Lower lobe of right lung (tissue), 2 donors: Measurements from ENCODE around the gene FASTKD1. TPM values are rescaled to one million over a fixed set of nuclear protein-coding genes. Genes with fewer than 3 reads are reported as not detected.
"Not testable (repeated sequence)": the region's sequence is repeated elsewhere in the genome, so short reads cannot be mapped to it uniquely, and the experiment has no call there.

ENCODE experiments used
- ATAC-seq, 2 donors: fragments of 200-7000 bp; cut with Tn5 transposase; one replicate each; pipeline ENCODE4 v1.9.1; 2020 to 2022; ENCODE audit warnings: mild to moderate bottlenecking in 2 of 2, moderate library complexity in 2 of 2
- DNase-seq: peaks from one replicate; pipeline ENCODE4 v3.0.0-alpha.2; 2020
- H3K27ac ChIP-seq: fragments of 200-600 bp; one replicate; pipeline ENCODE4 v1.8.0; 2022
- H3K27me3 ChIP-seq: fragments of 200-600 bp; one replicate; pipeline ENCODE4 v1.8.0; 2022; ENCODE audit warnings: low read depth
- H3K36me3 ChIP-seq: fragments of 200-600 bp; one replicate; pipeline ENCODE4 v1.8.0; 2022; ENCODE audit warnings: mild to moderate bottlenecking
- H3K4me1 ChIP-seq: fragments of 200-600 bp; one replicate; pipeline ENCODE4 v1.8.0; 2022
- H3K4me3 ChIP-seq: fragments of 200-600 bp; one replicate; pipeline ENCODE4 v1.8.0; 2022; ENCODE audit warnings: mild to moderate bottlenecking
- H3K9me3 ChIP-seq: fragments of 200-600 bp; one replicate; pipeline ENCODE4 v1.8.0; 2022
- CTCF ChIP-seq: fragments of 200-600 bp; IDR thresholded peaks from one replicate; pipeline ENCODE4 v1.8.0; 2022; ENCODE audit warnings: antibody characterized with exemption, mild to moderate bottlenecking
- intact Hi-C: fragments of 100-400 bp; cut with DNase I; formaldehyde crosslinking; loops from one replicate; pipeline ENCODE4 v1.11.0; 2022
- total RNA-seq: library from RNA; stranded (reverse); fragmentation: NEBNext Ultra II Directional; extraction: Animal tissue kit (Norgen Biotek cat#: 25700); gene quantifications from one replicate; pipeline ENCODE4 v1.2.1, GENCODE V29; 2021
- donor health status: DM: no; HTN: yes; CAD: no; lungs with severe emphysema.

The FASTKD1 gene
- total RNA-seq, 1 donor from 2014 or later, result 38.3 TPM

- H3K4me3 ChIP-seq, result no peak overlapping the region
- no peak overlapping the region for H3K27ac ChIP-seq
- H3K4me1 ChIP-seq, result no peaks in the 10 kb centered on the region
- ATAC-seq, result no peak
- no peaks in the 10 kb centered on the region for H3K9me3 ChIP-seq
- TF ChIP-seq CTCF, result no peak
- intact Hi-C loops, result no loop called here
- no peaks in the 10 kb centered on the region for H3K27me3 ChIP-seq
- no peak for DNase-seq
- H3K36me3 ChIP-seq, result peaks cover 38% of the 10 kb centered on the region
Measured at GRCh38 chr2:169562519-169562918, 11.1 kb downstream of the FASTKD1 start.

- H3K9me3 ChIP-seq, H3K4me1 ChIP-seq, intact Hi-C loops, H3K27ac ChIP-seq, DNase-seq, ATAC-seq, H3K27me3 ChIP-seq, H3K4me3 ChIP-seq: not testable (repeated sequence)
- peaks cover 35% of the 10 kb centered on the region for H3K36me3 ChIP-seq
Measured at GRCh38 chr2:169562084-169562483, 11.6 kb downstream of the FASTKD1 start.

- H3K4me1 ChIP-seq, result no peaks in the 10 kb centered on the region
- H3K36me3 ChIP-seq, result peaks cover 34% of the 10 kb centered on the region
- no peak overlapping the region for H3K27ac ChIP-seq
- no peak overlapping the region for H3K4me3 ChIP-seq
- H3K9me3 ChIP-seq, result no peaks in the 10 kb centered on the region
- no peak for ATAC-seq
- DNase-seq, result no peak
- no peaks in the 10 kb centered on the region for H3K27me3 ChIP-seq
- intact Hi-C loops, result no loop called here
- no peak for TF ChIP-seq CTCF
Measured at GRCh38 chr2:169561364-169561763, 12.3 kb downstream of the FASTKD1 start.

DNA sequence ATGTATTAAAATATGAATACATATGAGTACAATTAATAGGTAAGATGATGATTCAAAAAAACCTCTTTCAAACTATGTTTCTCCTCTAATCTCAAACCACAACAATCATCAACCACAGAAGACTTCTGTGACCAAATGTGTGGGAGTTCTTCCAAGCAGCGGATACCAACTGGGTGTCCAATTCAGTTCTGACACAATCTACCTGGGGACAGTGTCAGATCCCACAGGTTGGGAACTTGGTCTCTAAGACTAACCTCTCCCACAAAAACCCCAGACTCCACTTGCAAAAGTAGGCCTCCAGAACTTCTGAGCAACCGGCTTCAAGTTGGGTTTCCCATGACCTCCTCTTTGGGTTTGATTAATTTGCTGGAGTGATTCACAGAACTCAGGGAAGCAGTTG, 26.9 kb downstream of the FASTKD1 start:
- Histone ChIP-seq H3K27me3 (no peaks in the 10 kb centered on the region), H3K9me3 (no peaks in the 10 kb centered on the region), H3K36me3 (peaks cover 43% of the 10 kb centered on the region), H3K27ac (no peak overlapping the region), H3K4me1 (no peaks in the 10 kb centered on the region), H3K4me3 (no peak overlapping the region)
- ATAC-seq, result no peak
- no peak for DNase-seq
- TF ChIP-seq CTCF, result no peak
- intact Hi-C loops, result no loop called here

- DNase-seq (no peak), ATAC-seq (no peak)
- no peaks in the 10 kb centered on the region for H3K4me1 ChIP-seq
- no peaks in the 10 kb centered on the region for H3K27me3 ChIP-seq
- no peak for TF ChIP-seq CTCF
- H3K4me3 ChIP-seq, result no peak overlapping the region
- intact Hi-C loops, result no loop called here
- no peak overlapping the region for H3K27ac ChIP-seq
- no peaks in the 10 kb centered on the region for H3K9me3 ChIP-seq
- peaks cover 50% of the 10 kb centered on the region for H3K36me3 ChIP-seq
Measured at GRCh38 chr2:169542433-169542832, 31.2 kb downstream of the FASTKD1 start.

DNA sequence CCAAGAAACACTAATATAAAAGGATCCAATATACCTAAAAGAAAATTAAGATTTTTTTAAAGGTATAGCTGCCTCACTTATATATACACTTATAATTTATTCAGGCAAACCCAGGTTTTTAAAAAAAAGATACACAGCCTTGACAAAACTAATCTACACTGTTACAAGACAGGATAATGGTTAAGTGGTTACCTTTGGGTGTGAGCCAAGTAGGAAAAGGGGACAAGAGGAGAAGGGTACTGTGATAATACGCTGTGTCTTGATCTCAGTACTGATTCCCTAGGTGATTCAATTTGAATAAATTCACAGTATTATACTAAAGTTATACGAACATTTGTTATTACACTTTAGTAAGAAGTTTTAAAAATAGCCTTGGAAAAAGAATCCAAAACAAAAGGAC, 33.5 kb downstream of the FASTKD1 start:
- TF ChIP-seq CTCF, result no peak
- Histone ChIP-seq H3K27me3 (no peaks in the 10 kb centered on the region), H3K4me3 (no peak overlapping the region), H3K9me3 (no peaks in the 10 kb centered on the region), H3K4me1 (no peaks in the 10 kb centered on the region), H3K27ac (no peak overlapping the region), H3K36me3 (peaks cover 49% of the 10 kb centered on the region)
- ATAC-seq (no peak), DNase-seq (no peak)
- intact Hi-C loops, result no loop called here

DNA sequence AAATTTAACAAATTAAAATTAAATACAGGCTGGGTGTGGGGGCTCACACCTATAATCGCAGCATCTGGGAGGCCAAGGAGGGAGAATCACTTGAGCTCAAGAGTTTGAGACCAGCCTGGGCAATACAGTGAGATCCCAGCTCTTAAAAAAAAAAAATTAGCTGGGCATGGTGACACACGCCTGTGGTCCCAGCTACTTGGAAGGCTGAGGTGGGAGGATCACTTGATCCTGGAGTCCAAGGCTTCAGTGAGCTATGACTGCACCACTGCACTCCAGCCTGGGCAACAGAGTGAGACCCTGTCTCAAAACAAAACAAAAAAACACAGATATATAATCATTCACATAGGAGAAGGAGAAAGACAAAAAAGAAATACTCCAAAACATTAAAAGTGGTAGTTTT, 34.2 kb downstream of the FASTKD1 start:
- H3K27me3 ChIP-seq, H3K4me3 ChIP-seq, H3K9me3 ChIP-seq, DNase-seq, intact Hi-C loops, H3K4me1 ChIP-seq, H3K27ac ChIP-seq, ATAC-seq: not testable (repeated sequence)
- peaks cover 48% of the 10 kb centered on the region for H3K36me3 ChIP-seq
